Transverse colon (tissue), 4 donors: ENCODE measurements around the gene POLR3C. TPM values are rescaled to one million over a fixed set of nuclear protein-coding genes. Genes with fewer than 3 reads are reported as not detected.
"Not testable (repeated sequence)": the region's sequence is repeated elsewhere in the genome, so short reads cannot be mapped to it uniquely, and the experiment has no call there.

Source experiments
- DNase-seq: peaks from one replicate; pipeline ENCODE4 v3.0.0-alpha.2; 2019
- H3K27ac ChIP-seq, 4 donors: fragments of 200-600 bp; sonication (generic); 2 replicates each; pipeline ENCODE4 v1.5.1; 2016 to 2018; ENCODE audit warnings: inconsistent platforms in 4 of 4
- H3K27me3 ChIP-seq: fragments of 200-600 bp; sonication (generic); 2 replicates; pipeline ENCODE4 v1.5.1; 2017; ENCODE audit warnings: inconsistent platforms
- H3K36me3 ChIP-seq, 4 donors: fragments of 200-600 bp; sonication (generic); 2 replicates each; pipeline ENCODE4 v1.5.1; 2017 to 2019; ENCODE audit warnings: inconsistent platforms in 4 of 4
- H3K4me1 ChIP-seq, 4 donors: fragments of 200-600 bp; sonication (generic); 2 replicates each; pipeline ENCODE4 v1.5.1; 2017 to 2020; ENCODE audit warnings: inconsistent platforms in 4 of 4
- H3K4me3 ChIP-seq, 4 donors: fragments of 200-600 bp; sonication (generic); 1 replicate in 1 of 4; 2 replicates in 3 of 4; pipeline versions ENCODE4 v1.5.1 to v1.6.1; 2017 to 2019; ENCODE audit warnings: inconsistent platforms in 4 of 4
- H3K9me3 ChIP-seq, 2 donors: fragments of 200-600 bp; sonication (generic); 2 replicates each; pipeline ENCODE4 v1.5.1; 2017 to 2019; ENCODE audit warnings: inconsistent platforms in 2 of 2
- CTCF ChIP-seq, 5 experiments: fragments of 200-600 bp in 3 of 5; fragments of 450-650 bp in 2 of 5; sonication (generic) in 3 of 5; IDR thresholded peaks; 1 replicate in 2 of 5; 2 replicates in 3 of 5; pipeline ENCODE4 v1.5.1; 2016 to 2017; ENCODE audit warnings: antibody characterized with exemption in 5 of 5, inconsistent platforms in 3 of 5, mild to moderate bottlenecking in 2 of 5, moderate library complexity in 1 of 5
- EP300 ChIP-seq: sonication (generic); formaldehyde crosslinking; IDR thresholded peaks from one replicate; pipeline ENCODE4 v1.6.1; 2017; ENCODE audit warnings: antibody characterized with exemption, low read depth
- POLR2A ChIP-seq: fragments of 450-650 bp; IDR thresholded peaks from one replicate; pipeline ENCODE4 v1.6.1; 2016; ENCODE audit warnings: antibody characterized with exemption, mild to moderate bottlenecking, moderate library complexity
- POLR2AphosphoS5 ChIP-seq, 3 donors: sonication (generic); formaldehyde crosslinking; IDR thresholded peaks; one replicate each; pipeline ENCODE4 v1.6.1; 2016; ENCODE audit warnings: antibody characterized with exemption in 3 of 3
- WGBS, 2 donors: methylation state at CpG; one replicate each; pipeline ENCODE4 v1.1.5; 2018; ENCODE audit warnings: low coverage in 1 of 2; 5-methylcytosine and 5-hydroxymethylcytosine counted together
- in situ Hi-C, 4 donors: fragments of 200-750 bp; cut with MboI; loops; one replicate each; pipeline versions ENCODE4 v1.15.0 to v1.15.1; 2017; ENCODE audit warnings: low sequenced_read_pairs in 3 of 4, low pct_ligation_motif_present in 1 of 4, low pct_unique_long_range_greater_than_20kb in 1 of 4
- intact Hi-C: fragments of 100-400 bp; cut with DNase I; formaldehyde crosslinking; loops from one replicate; pipeline ENCODE4 v1.15.1; 2023; ENCODE audit warnings: low total_unique reads
- total RNA-seq, 4 donors: library from RNA; depleted of rRNA; stranded (reverse); fragments of >200 nt; gene quantifications; one replicate each; pipeline ENCODE4 v1.1.0, GENCODE V29; 2016

The POLR3C gene
- total RNA-seq, 4 donors from 2014 or later = 13.1 to 77.2 (median 29.0) TPM

- Histone ChIP-seq H3K4me3 (no peak overlapping the region), H3K9me3 (no peaks in the 10 kb centered on the region), H3K27ac (no peak overlapping the region), H3K27me3 (no peaks in the 10 kb centered on the region), H3K36me3 (peaks cover 0 to 42% (median 18%) of the 10 kb centered on the region in 4 donors), H3K4me1 (peaks cover 7 to 13% (median 12%) of the 10 kb centered on the region in 4 donors)
- in situ Hi-C loops = no loop called here
- DNase-seq = no peak
- no peak for TF ChIP-seq POLR2A
- TF ChIP-seq POLR2AphosphoS5 (IDR thresholded peaks at IDR 0.05) = no peak
- TF ChIP-seq CTCF (IDR thresholded peaks at IDR 0.05) = no peak
- no peak for TF ChIP-seq EP300
- WGBS, 2 donors = 83 to 93% methylated on average over 2 of the region's 2 CpGs
- intact Hi-C loops = no loop called here
Observed at GRCh38 chr1:145826030-145826429, 2.0 kb downstream of the POLR3C start.

- intact Hi-C loops (no loop called here), in situ Hi-C loops (no loop called here)
- no peak overlapping the region for H3K27ac ChIP-seq
- H3K4me3 ChIP-seq = no peak overlapping the region
- no peaks in the 10 kb centered on the region for H3K27me3 ChIP-seq
- peaks cover 7 to 13% (median 12%) of the 10 kb centered on the region in 4 donors for H3K4me1 ChIP-seq
- TF ChIP-seq CTCF (IDR thresholded peaks at IDR 0.05) (no peak), EP300 (no peak), POLR2AphosphoS5 (IDR thresholded peaks at IDR 0.05) (no peak), POLR2A (no peak)
- peaks cover 0 to 54% (median 26%) of the 10 kb centered on the region in 4 donors for H3K36me3 ChIP-seq
- no peak for DNase-seq
- no peaks in the 10 kb centered on the region for H3K9me3 ChIP-seq
Observed at GRCh38 chr1:145827966-145828365, 4.0 kb downstream of the POLR3C start.

- Histone ChIP-seq H3K36me3 (peaks cover 0 to 60% (median 28%) of the 10 kb centered on the region in 4 donors), H3K4me3 (no peak overlapping the region), H3K27ac (no peak overlapping the region), H3K4me1 (peaks cover 7 to 13% (median 12%) of the 10 kb centered on the region in 4 donors), H3K27me3 (no peaks in the 10 kb centered on the region), H3K9me3 (no peaks in the 10 kb centered on the region)
- intact Hi-C loops = no loop called here
- no peak for DNase-seq
- TF ChIP-seq POLR2AphosphoS5 (IDR thresholded peaks at IDR 0.05) = no peak
- TF ChIP-seq CTCF (IDR thresholded peaks at IDR 0.05) = no peak
- no peak for TF ChIP-seq EP300
- no peak for TF ChIP-seq POLR2A
- in situ Hi-C loops = no loop called here
Observed at GRCh38 chr1:145828367-145829026, 4.5 kb downstream of the POLR3C start.

- peaks cover 0 to 74% (median 36%) of the 10 kb centered on the region in 4 donors for H3K36me3 ChIP-seq
- in situ Hi-C loops = not testable (repeated sequence)
Observed at GRCh38 chr1:145830810-145831209, 6.8 kb downstream of the POLR3C start.

GRCh38 chr1:145837656-145838055 lies 13.7 kb downstream of the POLR3C start:
- H3K4me3 ChIP-seq = no peak overlapping the region
- DNase-seq = no peak
- 100% methylated on average over 1 of the region's 1 CpG; no CpG with 5 or more reads in 1 of the 2 donors for WGBS, 2 donors
- no peaks in the 10 kb centered on the region for H3K27me3 ChIP-seq
- no peaks in the 10 kb centered on the region for H3K4me1 ChIP-seq
- in situ Hi-C loops = no loop called here
- TF ChIP-seq EP300 = no peak
- TF ChIP-seq POLR2AphosphoS5 (IDR thresholded peaks at IDR 0.05) = no peak
- no peak for TF ChIP-seq CTCF (IDR thresholded peaks at IDR 0.05)
- TF ChIP-seq POLR2A = no peak
- peaks cover 0 to 86% (median 40%) of the 10 kb centered on the region in 4 donors for H3K36me3 ChIP-seq
- intact Hi-C loops = no loop called here
- no peak overlapping the region for H3K27ac ChIP-seq
- no peaks in the 10 kb centered on the region for H3K9me3 ChIP-seq

More at GRCh38 chr1:145830810-145831209, 6.8 kb downstream of the POLR3C start:
- DNase-seq, H3K4me1 ChIP-seq, intact Hi-C loops, H3K4me3 ChIP-seq, H3K27me3 ChIP-seq, H3K27ac ChIP-seq, H3K9me3 ChIP-seq: not testable (repeated sequence)
- 100% methylated on average over 2 of the region's 2 CpGs; no CpG with 5 or more reads in 1 of the 2 donors for WGBS, 2 donors
